Vagina (tissue), 2 donors: ENCODE measurements around the gene GRIN2A. TPM values are rescaled to one million over a fixed set of nuclear protein-coding genes. Genes with fewer than 3 reads are reported as not detected.

Experiments used
- DNase-seq, 2 donors: peaks; one replicate each; pipeline ENCODE4 v3.0.0-alpha.2; 2017; ENCODE audit errors: extremely low spot score in 2 of 2
- H3K27ac ChIP-seq: fragments of 200-600 bp; sonication (generic); one replicate; pipeline ENCODE4 v1.5.1; 2019
- H3K27me3 ChIP-seq: fragments of 200-600 bp; sonication (generic); one replicate; pipeline ENCODE4 v1.5.1; 2019
- H3K36me3 ChIP-seq, 2 donors: fragments of 200-600 bp; sonication (generic); one replicate each; pipeline ENCODE4 v1.5.1; 2017 to 2019
- H3K4me1 ChIP-seq: fragments of 200-600 bp; sonication (generic); one replicate; pipeline ENCODE4 v1.5.1; 2019
- H3K4me3 ChIP-seq, 2 donors: fragments of 200-600 bp; sonication (generic); 1 replicate in 1 of 2; 2 replicates in 1 of 2; pipeline ENCODE4 v1.5.1; 2016 to 2019
- H3K9me3 ChIP-seq: fragments of 200-600 bp; sonication (generic); one replicate; pipeline ENCODE4 v1.5.1; 2019
- POLR2A ChIP-seq, 2 donors: fragments of 450-650 bp; IDR thresholded peaks; one replicate each; pipeline ENCODE4 v1.6.1; 2017; ENCODE audit warnings: antibody characterized with exemption in 2 of 2, mild to moderate bottlenecking in 2 of 2, moderate library complexity in 2 of 2
- POLR2AphosphoS5 ChIP-seq, 2 donors: sonication (generic); formaldehyde crosslinking; IDR thresholded peaks; one replicate each; pipeline ENCODE4 v1.9.0; 2017; ENCODE audit warnings: antibody characterized with exemption in 2 of 2, mild to moderate bottlenecking in 2 of 2, low read depth in 1 of 2; ENCODE audit not compliant: insufficient read depth in 1 of 2
- intact Hi-C: fragments of 100-400 bp; cut with DNase I; formaldehyde crosslinking; loops from one replicate; pipeline ENCODE4 v1.15.1; 2023
- total RNA-seq: library from RNA; depleted of rRNA; stranded (reverse); fragments of >200 nt; gene quantifications from one replicate; pipeline ENCODE4 v1.2.3, GENCODE V29; 2016
- TF ChIP-seq, protein P1 (sequence below), 3 experiments: fragments of 450-650 bp in 2 of 3; fragments of 200-600 bp in 1 of 3; sonication (generic) in 1 of 3; IDR thresholded peaks; one replicate each; pipeline ENCODE4 v1.5.1; 2017 to 2019; ENCODE audit warnings: antibody characterized with exemption in 3 of 3, mild to moderate bottlenecking in 2 of 3, moderate library complexity in 2 of 3

GRIN2A gene
- total RNA-seq, 1 donor from 2014 or later, result 1.5 TPM

DNA sequence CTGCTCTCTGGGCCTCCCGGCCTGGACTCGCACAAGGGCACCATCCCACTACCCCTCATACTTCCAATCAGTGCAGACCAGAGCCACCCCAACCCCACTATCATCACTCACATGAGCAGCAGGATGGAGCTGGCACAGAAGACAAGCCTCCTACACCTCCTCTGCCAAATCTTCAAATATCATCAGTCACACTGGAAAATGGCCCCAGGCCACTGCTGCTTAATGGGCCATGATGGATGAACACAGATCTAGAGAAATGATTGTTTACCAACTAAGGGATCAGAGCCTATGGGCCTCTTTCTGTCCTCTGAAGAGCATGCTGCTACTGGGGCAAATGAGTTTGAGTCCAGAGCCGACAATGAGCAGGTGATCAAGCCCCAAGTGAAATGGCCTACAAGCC, 165.5 kb downstream of the GRIN2A start:
- Histone ChIP-seq H3K27me3 (no peaks in the 10 kb centered on the region), H3K27ac (no peak overlapping the region), H3K4me3 (no peak overlapping the region), H3K9me3 (no peaks in the 10 kb centered on the region), H3K4me1 (no peaks in the 10 kb centered on the region), H3K36me3 (no peaks in the 10 kb centered on the region)
- DNase-seq, result no peak
- intact Hi-C loops, result no loop called here
- TF ChIP-seq, protein P1, sequence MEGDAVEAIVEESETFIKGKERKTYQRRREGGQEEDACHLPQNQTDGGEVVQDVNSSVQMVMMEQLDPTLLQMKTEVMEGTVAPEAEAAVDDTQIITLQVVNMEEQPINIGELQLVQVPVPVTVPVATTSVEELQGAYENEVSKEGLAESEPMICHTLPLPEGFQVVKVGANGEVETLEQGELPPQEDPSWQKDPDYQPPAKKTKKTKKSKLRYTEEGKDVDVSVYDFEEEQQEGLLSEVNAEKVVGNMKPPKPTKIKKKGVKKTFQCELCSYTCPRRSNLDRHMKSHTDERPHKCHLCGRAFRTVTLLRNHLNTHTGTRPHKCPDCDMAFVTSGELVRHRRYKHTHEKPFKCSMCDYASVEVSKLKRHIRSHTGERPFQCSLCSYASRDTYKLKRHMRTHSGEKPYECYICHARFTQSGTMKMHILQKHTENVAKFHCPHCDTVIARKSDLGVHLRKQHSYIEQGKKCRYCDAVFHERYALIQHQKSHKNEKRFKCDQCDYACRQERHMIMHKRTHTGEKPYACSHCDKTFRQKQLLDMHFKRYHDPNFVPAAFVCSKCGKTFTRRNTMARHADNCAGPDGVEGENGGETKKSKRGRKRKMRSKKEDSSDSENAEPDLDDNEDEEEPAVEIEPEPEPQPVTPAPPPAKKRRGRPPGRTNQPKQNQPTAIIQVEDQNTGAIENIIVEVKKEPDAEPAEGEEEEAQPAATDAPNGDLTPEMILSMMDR (IDR thresholded peaks at IDR 0.05), result no peak

DNA sequence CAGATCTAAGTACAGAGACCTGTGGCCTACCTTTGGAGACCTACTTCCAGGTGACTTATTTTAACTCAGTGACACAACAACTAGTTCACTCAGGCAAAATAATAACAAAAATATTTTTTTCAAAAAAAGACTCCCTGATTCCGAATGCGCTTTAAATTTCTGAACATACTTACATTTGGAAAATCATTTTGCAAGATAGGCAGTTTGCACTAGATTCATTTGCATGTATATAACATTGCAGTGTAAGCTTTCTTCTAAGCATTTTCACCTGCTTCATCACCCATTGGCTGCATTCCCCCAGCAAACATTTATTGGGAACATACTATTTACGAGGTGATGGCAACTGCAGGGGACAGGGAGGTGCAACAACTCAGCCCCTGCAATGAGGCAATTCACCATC, 166.8 kb downstream of the GRIN2A start:
- TF ChIP-seq, protein P1 (IDR thresholded peaks at IDR 0.05), result no peak
- TF ChIP-seq POLR2A (IDR thresholded peaks at IDR 0.05) (no peak), POLR2AphosphoS5 (IDR thresholded peaks at IDR 0.05; ENCODE audit: insufficient read depth in 1 of 2, low read depth in 1 of 2) (no peak)
- Histone ChIP-seq H3K4me1 (no peaks in the 10 kb centered on the region), H3K36me3 (no peaks in the 10 kb centered on the region), H3K27ac (no peak overlapping the region), H3K27me3 (no peaks in the 10 kb centered on the region), H3K4me3 (no peak overlapping the region), H3K9me3 (no peaks in the 10 kb centered on the region)
- intact Hi-C loops, result no loop called here
- DNase-seq, result no peak

DNA sequence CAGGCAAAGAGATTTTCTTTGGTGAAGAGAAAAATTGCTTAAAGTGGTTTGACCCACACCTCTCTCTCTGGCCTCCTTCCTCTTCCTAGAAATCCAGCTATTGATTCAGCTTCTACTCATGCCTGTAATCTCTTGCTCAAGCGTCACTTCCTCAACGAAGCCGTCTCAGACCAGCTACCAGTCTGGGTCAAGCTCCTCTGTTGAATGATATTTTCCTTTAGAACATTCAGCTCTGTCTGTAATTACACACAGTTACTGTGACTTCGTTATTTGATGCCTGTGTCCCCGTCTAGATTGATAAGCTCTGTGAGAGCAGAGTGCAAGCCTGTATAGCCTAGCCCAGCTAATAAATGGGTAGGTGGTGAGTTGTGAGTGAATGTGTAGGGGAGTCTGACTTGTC, 168.5 kb downstream of the GRIN2A start:
- H3K9me3 ChIP-seq, result no peaks in the 10 kb centered on the region
- DNase-seq, result no peak
- no peaks in the 10 kb centered on the region for H3K36me3 ChIP-seq
- no peaks in the 10 kb centered on the region for H3K27me3 ChIP-seq
- H3K4me1 ChIP-seq, result no peaks in the 10 kb centered on the region
- intact Hi-C loops, result no loop called here
- TF ChIP-seq, protein P1 (IDR thresholded peaks at IDR 0.05), result no peak
- TF ChIP-seq POLR2AphosphoS5 (IDR thresholded peaks at IDR 0.05; ENCODE audit: insufficient read depth in 1 of 2, low read depth in 1 of 2), result no peak
- TF ChIP-seq POLR2A (IDR thresholded peaks at IDR 0.05), result no peak
- no peak overlapping the region for H3K27ac ChIP-seq
- H3K4me3 ChIP-seq, result no peak overlapping the region

DNA sequence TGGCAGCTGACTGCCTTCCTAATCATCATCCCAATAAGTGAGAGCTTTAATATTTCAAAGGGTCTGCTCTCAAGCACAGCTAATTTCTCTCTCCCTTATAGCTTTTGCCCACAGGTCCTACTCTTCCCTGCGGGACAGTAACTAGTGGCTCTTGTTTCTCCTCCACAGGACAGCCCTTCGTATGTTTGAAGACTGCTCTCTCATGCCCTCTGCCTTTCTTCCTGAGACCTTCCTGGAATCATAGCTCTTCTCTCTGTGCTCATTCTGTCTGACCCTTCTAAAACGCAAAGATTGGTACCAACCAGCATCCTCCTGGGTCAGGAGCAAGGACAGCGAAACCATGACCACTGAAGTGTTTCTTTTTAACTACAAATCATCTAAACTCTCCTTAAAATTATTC, 168.9 kb downstream of the GRIN2A start:
- Histone ChIP-seq H3K4me1 (no peaks in the 10 kb centered on the region), H3K36me3 (no peaks in the 10 kb centered on the region), H3K9me3 (no peaks in the 10 kb centered on the region), H3K27ac (no peak overlapping the region), H3K27me3 (no peaks in the 10 kb centered on the region), H3K4me3 (no peak overlapping the region)
- DNase-seq, result no peak
- intact Hi-C loops, result no loop called here
- TF ChIP-seq POLR2AphosphoS5 (IDR thresholded peaks at IDR 0.05; ENCODE audit: insufficient read depth in 1 of 2, low read depth in 1 of 2), result no peak
- TF ChIP-seq, protein P1 (IDR thresholded peaks at IDR 0.05), result no peak
- no peak for TF ChIP-seq POLR2A (IDR thresholded peaks at IDR 0.05)

DNA sequence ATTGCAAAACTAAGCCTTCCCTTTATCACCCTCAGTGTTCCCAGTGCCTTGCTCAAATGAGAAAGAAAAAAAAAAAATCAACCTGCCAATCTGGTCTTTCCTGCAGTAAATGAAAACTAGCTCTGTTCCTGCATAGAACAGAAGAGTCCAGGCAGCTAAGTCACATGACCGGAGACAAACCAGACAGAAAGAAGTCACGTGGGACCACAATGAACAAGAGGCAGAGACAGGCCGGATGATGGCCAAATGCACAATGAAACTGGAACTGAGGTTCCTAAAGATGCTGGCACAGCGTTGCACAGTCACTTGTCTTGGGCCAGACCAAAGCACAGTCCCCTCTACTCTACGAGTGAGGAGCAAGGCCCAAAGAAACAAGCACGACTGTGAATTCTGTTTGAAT, 172.5 kb downstream of the GRIN2A start:
- TF ChIP-seq POLR2A (IDR thresholded peaks at IDR 0.05) (no peak), POLR2AphosphoS5 (IDR thresholded peaks at IDR 0.05; ENCODE audit: insufficient read depth in 1 of 2, low read depth in 1 of 2) (no peak)
- TF ChIP-seq, protein P1 (IDR thresholded peaks at IDR 0.05), result no peak
- Histone ChIP-seq H3K27me3 (no peaks in the 10 kb centered on the region), H3K36me3 (no peaks in the 10 kb centered on the region), H3K4me3 (no peak overlapping the region), H3K4me1 (no peaks in the 10 kb centered on the region), H3K27ac (no peak overlapping the region), H3K9me3 (no peaks in the 10 kb centered on the region)
- intact Hi-C loops, result no loop called here
- DNase-seq, result no peak
